NCI-H2196 treated with DMSO at 0.1 percent for 48 hours (cell line): ENCODE measurements around the gene ATM.

Experiments
- DNase-seq: peaks from one replicate; lab custom pipeline; 2025; ENCODE audit not compliant: unreplicated experiment; lab: John Stamatoyannopoulos, UW

Gene ATM

GRCh38 chr11:108218912-108219783 lies 3.7 kb upstream of the ATM start:
- DNase-seq, result no peak

GRCh38 chr11:108220721-108221336 lies 2.0 kb upstream of the ATM start:
- DNase-seq, result no peak

GRCh38 chr11:108221371-108221770 lies 1.5 kb upstream of the ATM start:
- DNase-seq, result no peak

- no peak for DNase-seq
Observed at GRCh38 chr11:108221911-108222573, 825 bp upstream of the ATM start.

- DNase-seq, result no peak
Observed at GRCh38 chr11:108223348-108224149, 682 bp downstream of the ATM start.

GRCh38 chr11:108224366-108224765 lies 1.5 kb downstream of the ATM start:
- DNase-seq, result no peak

- no peak for DNase-seq
Observed at GRCh38 chr11:108224911-108225786, 2.3 kb downstream of the ATM start.

GRCh38 chr11:108226036-108226435 lies 3.2 kb downstream of the ATM start:
- DNase-seq, result no peak

GRCh38 chr11:108228251-108228650 lies 5.4 kb downstream of the ATM start:
- no peak for DNase-seq

GRCh38 chr11:108233277-108233945 lies 10.5 kb downstream of the ATM start:
- no peak for DNase-seq

- no peak for DNase-seq
Observed at GRCh38 chr11:108235192-108235591, 12.3 kb downstream of the ATM start.

- no peak for DNase-seq
Observed at GRCh38 chr11:108235633-108236032, 12.8 kb downstream of the ATM start.

GRCh38 chr11:108237058-108237481 lies 14.2 kb downstream of the ATM start:
- no peak for DNase-seq

- DNase-seq, result no peak
Observed at GRCh38 chr11:108239076-108239475, 16.2 kb downstream of the ATM start.

- DNase-seq, result no peak
Observed at GRCh38 chr11:108241330-108242037, 18.6 kb downstream of the ATM start.

- DNase-seq, result no peak
Observed at GRCh38 chr11:108242422-108242821, 19.6 kb downstream of the ATM start.

- DNase-seq, result no peak
Observed at GRCh38 chr11:108246308-108246707, 23.4 kb downstream of the ATM start.

GRCh38 chr11:108246885-108247284 lies 24.0 kb downstream of the ATM start:
- no peak for DNase-seq

- DNase-seq, result no peak
Observed at GRCh38 chr11:108253176-108253575, 30.3 kb downstream of the ATM start.
